Parathyroid adenoma (tissue), 2 donors: ENCODE data around the gene NKAIN2.

Experiments
- H2AFZ ChIP-seq: fragments of 300-600 bp; sonication (generic); one replicate; pipeline ENCODE4 v1.7.0; 2017; ENCODE audit warnings: antibody characterized with exemption, mild to moderate bottlenecking
- H3K27ac ChIP-seq: fragments of 300-600 bp; sonication (generic); one replicate; pipeline ENCODE4 v1.7.0; 2017
- H3K27me3 ChIP-seq: fragments of 300-600 bp; sonication (generic); one replicate; pipeline ENCODE4 v1.7.0; 2017; ENCODE audit warnings: low read length; ENCODE audit not compliant: control insufficient read depth, insufficient read depth
- H3K36me3 ChIP-seq: fragments of 300-600 bp; sonication (generic); one replicate; pipeline ENCODE4 v1.7.0; 2017; ENCODE audit warnings: low read length; ENCODE audit not compliant: control insufficient read depth, insufficient read depth
- H3K4me1 ChIP-seq: fragments of 300-600 bp; sonication (generic); one replicate; pipeline ENCODE4 v1.7.0; 2017; ENCODE audit warnings: control low read depth
- H3K4me2 ChIP-seq: fragments of 300-600 bp; sonication (generic); one replicate; pipeline ENCODE4 v1.7.0; 2017; ENCODE audit warnings: low read length
- H3K4me3 ChIP-seq: fragments of 300-600 bp; sonication (generic); one replicate; pipeline ENCODE4 v1.7.0; 2017; ENCODE audit warnings: low read depth, low read length
- H3K79me2 ChIP-seq: fragments of 300-600 bp; sonication (generic); one replicate; pipeline ENCODE4 v1.7.0; 2017; ENCODE audit warnings: control low read depth
- H3K9ac ChIP-seq: fragments of 300-600 bp; sonication (generic); one replicate; pipeline ENCODE4 v1.7.0; 2017; ENCODE audit warnings: mild to moderate bottlenecking
- H3K9me3 ChIP-seq: fragments of 300-600 bp; sonication (generic); one replicate; pipeline ENCODE4 v1.7.0; 2017; ENCODE audit warnings: low read length; ENCODE audit not compliant: control insufficient read depth
- TF ChIP-seq, protein P1 (sequence below): fragments of 300-600 bp; sonication (generic); IDR thresholded peaks from one replicate; pipeline ENCODE4 v1.7.0; 2017; ENCODE audit warnings: antibody characterized with exemption, mild to moderate bottlenecking
- donor health status: primary hyperparathyroidism.

NKAIN2 gene

DNA sequence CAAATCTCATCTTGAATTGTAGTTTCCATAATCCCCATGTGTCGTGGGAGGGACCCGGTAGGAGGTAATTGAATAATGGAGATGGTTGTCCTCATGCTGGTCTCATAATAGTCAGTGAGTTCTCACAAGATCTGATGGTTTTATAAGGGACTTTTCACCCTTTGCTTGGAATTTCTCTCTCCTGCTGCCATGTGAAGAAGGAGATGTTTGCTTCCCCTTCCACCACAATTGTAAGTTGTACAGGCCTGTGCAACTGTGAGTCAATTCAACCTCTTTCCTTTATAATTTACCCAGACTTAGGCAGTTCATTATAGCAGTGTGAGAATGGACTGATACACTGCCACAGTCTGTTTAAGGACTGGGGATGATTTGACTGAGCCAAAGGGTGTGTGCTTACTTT, 44.7 kb downstream of the NKAIN2 start:
- no peaks in the 10 kb centered on the region for H3K4me1 ChIP-seq
- no peaks in the 10 kb centered on the region for H3K79me2 ChIP-seq
- TF ChIP-seq, protein P1, sequence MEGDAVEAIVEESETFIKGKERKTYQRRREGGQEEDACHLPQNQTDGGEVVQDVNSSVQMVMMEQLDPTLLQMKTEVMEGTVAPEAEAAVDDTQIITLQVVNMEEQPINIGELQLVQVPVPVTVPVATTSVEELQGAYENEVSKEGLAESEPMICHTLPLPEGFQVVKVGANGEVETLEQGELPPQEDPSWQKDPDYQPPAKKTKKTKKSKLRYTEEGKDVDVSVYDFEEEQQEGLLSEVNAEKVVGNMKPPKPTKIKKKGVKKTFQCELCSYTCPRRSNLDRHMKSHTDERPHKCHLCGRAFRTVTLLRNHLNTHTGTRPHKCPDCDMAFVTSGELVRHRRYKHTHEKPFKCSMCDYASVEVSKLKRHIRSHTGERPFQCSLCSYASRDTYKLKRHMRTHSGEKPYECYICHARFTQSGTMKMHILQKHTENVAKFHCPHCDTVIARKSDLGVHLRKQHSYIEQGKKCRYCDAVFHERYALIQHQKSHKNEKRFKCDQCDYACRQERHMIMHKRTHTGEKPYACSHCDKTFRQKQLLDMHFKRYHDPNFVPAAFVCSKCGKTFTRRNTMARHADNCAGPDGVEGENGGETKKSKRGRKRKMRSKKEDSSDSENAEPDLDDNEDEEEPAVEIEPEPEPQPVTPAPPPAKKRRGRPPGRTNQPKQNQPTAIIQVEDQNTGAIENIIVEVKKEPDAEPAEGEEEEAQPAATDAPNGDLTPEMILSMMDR: no peak
- H3K9me3 ChIP-seq: no peaks in the 10 kb centered on the region
- H3K4me3 ChIP-seq: no peak overlapping the region
- H3K36me3 ChIP-seq: no peaks in the 10 kb centered on the region
- H3K9ac ChIP-seq: no peak overlapping the region
- no peak overlapping the region for H3K4me2 ChIP-seq
- no peak overlapping the region for H3K27ac ChIP-seq
- no peak overlapping the region for H2AFZ ChIP-seq
- no peaks in the 10 kb centered on the region for H3K27me3 ChIP-seq

DNA sequence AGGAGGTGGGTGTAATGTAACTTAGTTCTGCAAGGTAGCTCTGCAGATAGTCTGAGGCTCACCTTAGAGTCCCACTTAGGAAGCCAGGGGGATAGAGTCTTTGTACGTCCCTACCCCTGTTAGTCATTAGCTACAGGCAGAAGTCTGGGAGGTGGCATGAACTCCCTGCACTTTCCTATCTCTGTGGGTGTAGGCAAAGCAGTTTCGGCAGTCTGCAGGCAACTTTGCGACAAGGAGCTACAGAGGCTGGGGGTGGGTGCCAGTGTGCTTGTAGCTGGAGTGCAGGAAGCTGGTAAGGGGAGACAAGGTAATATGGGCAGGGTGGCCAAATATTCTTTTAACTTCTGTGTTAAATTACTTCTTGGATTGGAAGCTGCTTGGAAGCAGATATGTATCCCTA, 45.7 kb downstream of the NKAIN2 start:
- no peaks in the 10 kb centered on the region for H3K4me1 ChIP-seq
- H3K9ac ChIP-seq: no peak overlapping the region
- no peak overlapping the region for H2AFZ ChIP-seq
- TF ChIP-seq, protein P1: no peak
- no peaks in the 10 kb centered on the region for H3K36me3 ChIP-seq
- no peaks in the 10 kb centered on the region for H3K9me3 ChIP-seq
- no peak overlapping the region for H3K27ac ChIP-seq
- H3K79me2 ChIP-seq: no peaks in the 10 kb centered on the region
- no peak overlapping the region for H3K4me3 ChIP-seq
- H3K4me2 ChIP-seq: no peak overlapping the region
- no peaks in the 10 kb centered on the region for H3K27me3 ChIP-seq

DNA sequence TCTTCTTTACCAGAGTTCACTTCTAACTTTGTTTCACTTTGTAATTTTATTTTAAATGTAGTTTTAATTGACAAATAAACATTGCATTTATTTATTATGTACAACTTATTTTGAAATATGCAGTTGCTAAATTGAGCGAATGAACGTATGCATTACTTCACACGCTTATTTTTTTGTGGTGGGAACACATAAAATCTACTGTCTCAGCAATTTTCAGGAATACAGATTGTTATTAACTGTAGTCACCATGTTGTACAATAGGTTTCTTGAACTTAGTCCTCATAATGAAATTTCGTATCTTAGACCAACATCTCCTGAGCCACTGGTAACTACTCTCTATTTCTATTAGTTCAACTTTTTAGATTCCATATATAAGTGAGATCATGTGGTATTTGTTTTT, 46.9 kb downstream of the NKAIN2 start:
- Histone ChIP-seq H3K9me3 (no peaks in the 10 kb centered on the region), H3K27ac (no peak overlapping the region), H3K4me3 (no peak overlapping the region), H3K4me1 (no peaks in the 10 kb centered on the region), H3K4me2 (no peak overlapping the region), H3K9ac (no peak overlapping the region), H3K79me2 (no peaks in the 10 kb centered on the region), H3K36me3 (no peaks in the 10 kb centered on the region), H3K27me3 (no peaks in the 10 kb centered on the region), H2AFZ (no peak overlapping the region)
- TF ChIP-seq, protein P1: no peak

DNA sequence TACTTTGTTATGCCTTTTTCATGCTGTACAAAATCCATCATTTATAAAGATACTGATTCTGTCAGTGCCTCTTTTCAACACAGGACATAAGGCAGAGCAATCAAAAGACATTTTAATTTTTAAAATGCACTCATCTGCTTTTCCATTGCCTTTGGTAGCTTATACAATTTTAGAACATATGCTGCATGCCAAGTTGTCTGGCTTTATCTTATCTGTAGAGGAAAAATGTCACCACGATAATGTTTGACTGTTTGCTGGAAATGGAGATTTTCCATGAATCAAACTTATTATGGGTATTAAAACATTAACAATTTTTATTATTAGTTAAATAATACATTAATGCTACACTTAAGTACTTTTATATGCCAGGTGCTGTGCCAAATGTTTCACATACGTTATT, 50.5 kb downstream of the NKAIN2 start:
- Histone ChIP-seq H3K27me3 (no peaks in the 10 kb centered on the region), H3K27ac (no peak overlapping the region), H3K4me3 (no peak overlapping the region), H2AFZ (no peak overlapping the region), H3K4me2 (no peak overlapping the region), H3K9me3 (no peaks in the 10 kb centered on the region), H3K9ac (no peak overlapping the region), H3K79me2 (no peaks in the 10 kb centered on the region), H3K4me1 (no peaks in the 10 kb centered on the region), H3K36me3 (no peaks in the 10 kb centered on the region)
- TF ChIP-seq, protein P1: no peak

- Histone ChIP-seq H3K27me3 (no peaks in the 10 kb centered on the region), H3K9ac (no peak overlapping the region), H3K79me2 (no peaks in the 10 kb centered on the region), H3K4me2 (no peak overlapping the region), H3K27ac (no peak overlapping the region), H2AFZ (no peak overlapping the region), H3K4me1 (no peaks in the 10 kb centered on the region), H3K36me3 (no peaks in the 10 kb centered on the region), H3K9me3 (no peaks in the 10 kb centered on the region), H3K4me3 (no peak overlapping the region)
- TF ChIP-seq, protein P1: no peak
Measured at GRCh38 chr6:123855506-123855905, 51.8 kb downstream of the NKAIN2 start.
